ENCODE results near the gene ZNF804A. TPM values are rescaled to one million over a fixed set of nuclear protein-coding genes. Genes with fewer than 3 reads are reported as not detected.

ZNF804A gene
- under 1 TPM in 3 of 6 donors, not detected in 3; 0.09 to 0.25 (median 0.12) TPM for total RNA-seq
- under 1 TPM in 1 of 2 donors, not detected in 1; 0.05 TPM for polyA plus RNA-seq

DNA sequence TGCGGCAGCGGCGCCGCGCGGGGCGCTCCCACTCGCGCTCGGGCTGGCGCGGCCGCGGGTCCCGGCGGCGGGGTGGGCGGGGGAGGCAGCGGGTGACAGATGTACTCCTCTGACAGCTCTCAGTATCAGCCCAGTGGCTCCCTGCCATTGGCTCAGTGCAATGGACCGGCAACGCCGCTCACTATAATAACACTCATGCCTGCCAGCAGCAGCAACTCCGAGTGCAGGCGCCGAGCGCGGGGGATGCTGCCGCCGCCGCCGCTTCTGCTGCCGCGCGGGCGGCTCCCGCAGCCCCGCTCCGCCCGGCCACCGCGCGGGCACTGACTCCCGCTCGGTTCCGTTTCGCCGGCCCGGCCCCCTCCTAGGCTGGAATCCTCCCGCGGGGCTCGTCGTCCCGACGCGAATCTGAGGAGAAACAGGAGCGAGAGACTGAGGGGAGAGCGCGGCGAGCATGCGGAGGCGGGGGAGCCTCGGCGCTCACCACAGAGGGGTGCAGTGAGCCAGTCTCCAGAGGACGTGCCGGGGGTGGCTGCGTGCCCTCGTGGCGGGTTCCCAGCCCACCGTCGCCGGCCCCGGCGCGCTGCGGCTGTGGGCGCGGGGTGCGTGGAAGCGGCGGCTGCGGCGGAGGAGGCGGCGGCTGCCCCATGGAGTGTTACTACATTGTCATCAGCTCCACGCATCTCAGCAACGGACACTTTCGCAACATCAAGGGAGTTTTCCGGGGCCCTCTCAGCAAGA lies at the start of gene ZNF804A:
TSS of gene ZNF804A (plus strand) at position 214 of the 738 bp plus-strand sequence. CDS start at position 645, 431 bp downstream.
- Histone ChIP-seq H3K4me1 (no peaks in the 10 kb centered on the region), H3K27me3 (peaks cover 0 to 21% (median 3%) of the 10 kb centered on the region in 4 donors), H3K4me3 (peak within 1 kb of the TSS; percentile 23 to 64 (median 46)), H3K27ac (peak within 1 kb of the TSS in 2 of 4 donors; percentile 48 to 65), H3K9me3 (no peaks in the 10 kb centered on the region), H3K36me3 (no peaks in the 10 kb centered on the region)
- FAIRE-seq (no peak), DNase-seq (peak in 5 of 6 donors; percentile 20 to 71 (median 48)), ATAC-seq (peak; percentile 46 to 85 (median 63))
- intact Hi-C loops (cut with DNase I) = no loop called here
- WGBS, 2 donors = 0 to 1% methylated on average over 54 to 88 of the region's 88 CpGs
- TF ChIP-seq, protein P1, sequence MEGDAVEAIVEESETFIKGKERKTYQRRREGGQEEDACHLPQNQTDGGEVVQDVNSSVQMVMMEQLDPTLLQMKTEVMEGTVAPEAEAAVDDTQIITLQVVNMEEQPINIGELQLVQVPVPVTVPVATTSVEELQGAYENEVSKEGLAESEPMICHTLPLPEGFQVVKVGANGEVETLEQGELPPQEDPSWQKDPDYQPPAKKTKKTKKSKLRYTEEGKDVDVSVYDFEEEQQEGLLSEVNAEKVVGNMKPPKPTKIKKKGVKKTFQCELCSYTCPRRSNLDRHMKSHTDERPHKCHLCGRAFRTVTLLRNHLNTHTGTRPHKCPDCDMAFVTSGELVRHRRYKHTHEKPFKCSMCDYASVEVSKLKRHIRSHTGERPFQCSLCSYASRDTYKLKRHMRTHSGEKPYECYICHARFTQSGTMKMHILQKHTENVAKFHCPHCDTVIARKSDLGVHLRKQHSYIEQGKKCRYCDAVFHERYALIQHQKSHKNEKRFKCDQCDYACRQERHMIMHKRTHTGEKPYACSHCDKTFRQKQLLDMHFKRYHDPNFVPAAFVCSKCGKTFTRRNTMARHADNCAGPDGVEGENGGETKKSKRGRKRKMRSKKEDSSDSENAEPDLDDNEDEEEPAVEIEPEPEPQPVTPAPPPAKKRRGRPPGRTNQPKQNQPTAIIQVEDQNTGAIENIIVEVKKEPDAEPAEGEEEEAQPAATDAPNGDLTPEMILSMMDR (IDR thresholded peaks at IDR 0.05) = no peak

DNA sequence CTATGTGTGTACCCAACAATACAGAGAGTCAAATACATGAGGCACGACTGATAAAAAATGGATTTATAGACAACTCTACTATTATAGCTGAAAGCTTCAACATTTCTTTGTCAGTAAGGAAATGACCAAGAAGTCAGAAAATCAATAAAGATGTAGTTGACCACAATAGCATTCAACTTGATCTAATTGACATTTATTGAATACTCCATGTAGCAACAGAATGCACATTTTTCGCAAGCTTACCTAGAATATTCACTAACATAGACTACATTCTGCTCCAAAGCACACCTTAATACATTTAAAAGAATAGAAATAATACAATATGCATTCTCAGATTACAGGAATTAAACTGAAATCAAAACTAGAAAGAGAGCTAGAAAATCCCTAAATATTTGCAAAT lies 49.2 kb upstream of the ZNF804A start:
- FAIRE-seq = no peak
- no peak for DNase-seq
- no peak overlapping the region for H3K4me3 ChIP-seq
- H3K27ac ChIP-seq = no peak overlapping the region
- no peaks in the 10 kb centered on the region for H3K9me3 ChIP-seq
- no peaks in the 10 kb centered on the region for H3K27me3 ChIP-seq
- no peaks in the 10 kb centered on the region for H3K4me1 ChIP-seq
- WGBS, 2 donors = 86% methylated on average over 2 of the region's 2 CpGs
- TF ChIP-seq, protein P1 (IDR thresholded peaks at IDR 0.05) = no peak
- intact Hi-C loops (cut with DNase I) = no loop called here
- ATAC-seq = no peak
- no peaks in the 10 kb centered on the region for H3K36me3 ChIP-seq

DNA sequence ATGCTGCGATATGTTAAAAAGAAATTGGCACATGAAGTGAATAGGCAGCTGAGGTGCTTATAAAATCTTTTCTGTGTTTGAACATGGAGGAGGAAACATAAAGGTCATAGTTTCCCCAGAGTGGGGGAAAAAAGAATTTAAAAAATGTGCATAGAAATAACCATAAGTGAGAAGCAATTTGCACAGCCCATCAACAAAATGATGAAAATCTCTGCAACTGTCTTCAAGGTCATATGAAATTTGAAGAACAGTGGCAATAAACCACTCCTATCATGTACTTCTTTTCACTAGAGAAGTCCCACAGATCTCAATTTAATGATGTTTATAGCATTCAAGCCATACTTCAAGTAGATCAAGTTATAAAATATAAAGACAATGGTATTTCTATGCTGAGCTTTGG lies 46.7 kb upstream of the ZNF804A start:
- no peak for DNase-seq
- FAIRE-seq = no peak
- H3K27me3 ChIP-seq = no peaks in the 10 kb centered on the region
- intact Hi-C loops (cut with DNase I) = no loop called here
- H3K36me3 ChIP-seq = no peaks in the 10 kb centered on the region
- no peak for ATAC-seq
- H3K4me1 ChIP-seq = no peaks in the 10 kb centered on the region
- TF ChIP-seq, protein P1 (IDR thresholded peaks at IDR 0.05) = no peak
- no peak overlapping the region for H3K4me3 ChIP-seq
- 69 to 73% methylated on average over 1 of the region's 1 CpG for WGBS, 2 donors
- no peak overlapping the region for H3K27ac ChIP-seq
- H3K9me3 ChIP-seq = no peaks in the 10 kb centered on the region

DNA sequence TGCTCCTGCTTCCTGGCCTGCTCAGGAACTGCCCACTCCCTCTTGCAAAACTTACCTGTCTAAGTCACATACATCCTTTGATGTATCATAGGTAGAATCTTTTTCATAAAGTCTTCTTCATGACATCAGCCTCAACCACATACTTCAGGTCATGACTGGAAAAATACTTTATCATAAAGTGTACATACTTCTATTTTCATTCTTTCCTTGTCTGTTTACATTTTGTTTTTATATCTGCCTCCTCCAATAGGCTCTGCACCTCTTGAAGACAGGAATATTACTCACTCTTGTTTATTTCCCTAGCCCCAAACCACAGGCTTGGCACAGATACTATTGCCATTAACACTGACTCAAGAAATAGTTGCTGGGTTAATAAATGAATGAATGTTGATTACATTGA lies 43.6 kb upstream of the ZNF804A start:
- TF ChIP-seq, protein P1 (IDR thresholded peaks at IDR 0.05) = no peak
- Histone ChIP-seq H3K4me1 (no peaks in the 10 kb centered on the region), H3K27me3 (no peaks in the 10 kb centered on the region), H3K4me3 (no peak overlapping the region), H3K27ac (no peak overlapping the region), H3K9me3 (no peaks in the 10 kb centered on the region), H3K36me3 (no peaks in the 10 kb centered on the region)
- intact Hi-C loops (cut with DNase I) = no loop called here
- DNase-seq = no peak
- ATAC-seq = no peak
- no peak for FAIRE-seq

DNA sequence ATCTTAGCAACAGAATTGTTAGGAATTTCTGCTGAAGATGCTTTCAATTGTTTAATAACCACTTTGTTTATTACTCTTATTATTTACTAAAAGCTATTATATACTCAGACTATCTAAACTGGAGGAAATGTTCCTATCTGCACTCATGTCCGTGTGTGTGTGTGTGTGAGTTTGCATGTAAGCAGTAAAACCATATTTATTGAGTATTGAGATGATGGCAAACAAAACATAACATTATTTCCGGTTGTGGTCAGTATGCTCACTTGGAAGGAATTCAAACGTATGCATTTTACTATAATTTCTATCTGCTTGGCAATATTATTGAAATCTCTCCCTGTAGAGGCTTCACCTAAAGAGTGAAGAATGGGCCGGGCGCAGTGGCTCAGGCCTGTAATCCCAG lies 43.0 kb upstream of the ZNF804A start:
- TF ChIP-seq, protein P1 (IDR thresholded peaks at IDR 0.05) = no peak
- no peak overlapping the region for H3K27ac ChIP-seq
- no peak for DNase-seq
- no peak overlapping the region for H3K4me3 ChIP-seq
- H3K36me3 ChIP-seq = no peaks in the 10 kb centered on the region
- no peaks in the 10 kb centered on the region for H3K4me1 ChIP-seq
- whole genome bisulfite sequencing, 2 donors = 72 to 86% methylated on average over 5 of the region's 5 CpGs
- FAIRE-seq = no peak
- intact Hi-C loops (cut with DNase I) = no loop called here
- no peak for ATAC-seq
- no peaks in the 10 kb centered on the region for H3K9me3 ChIP-seq
- no peaks in the 10 kb centered on the region for H3K27me3 ChIP-seq
